Sciatic nerve (tissue), 2 donors: ENCODE measurements around the gene ULK1. TPM values are rescaled to one million over a fixed set of nuclear protein-coding genes. Genes with fewer than 3 reads are reported as not detected.
"Not testable (repeated sequence)": the region's sequence is repeated elsewhere in the genome, so short reads cannot be mapped to it uniquely, and the experiment has no call there.

Source experiments
- ATAC-seq: fragments of 200-7000 bp; cut with Tn5 transposase; one replicate; pipeline ENCODE4 v1.9.1; 2020; ENCODE audit warnings: mild to moderate bottlenecking, moderate library complexity
- DNase-seq: peaks from one replicate; pipeline ENCODE4 v3.0.0-alpha.2; 2020; ENCODE audit warnings: low spot score
- intact Hi-C: fragments of 100-400 bp; cut with DNase I; formaldehyde crosslinking; loops from one replicate; pipeline ENCODE4 v1.14.2; 2022
- total RNA-seq: library from RNA; stranded (reverse); fragmentation: NEBNext Ultra II Directional; extraction: Animal tissue kit (Norgen Biotek cat#: 25700); gene quantifications from one replicate; pipeline ENCODE4 v1.2.1, GENCODE V29; 2021
- donor health status: DM: no; HTN: no; CAD: no.
- donor health status: DM: no; HTN: no; CAD: no.

The ULK1 gene
- total RNA-seq, 1 donor from 2014 or later, result 40.6 TPM

DNA sequence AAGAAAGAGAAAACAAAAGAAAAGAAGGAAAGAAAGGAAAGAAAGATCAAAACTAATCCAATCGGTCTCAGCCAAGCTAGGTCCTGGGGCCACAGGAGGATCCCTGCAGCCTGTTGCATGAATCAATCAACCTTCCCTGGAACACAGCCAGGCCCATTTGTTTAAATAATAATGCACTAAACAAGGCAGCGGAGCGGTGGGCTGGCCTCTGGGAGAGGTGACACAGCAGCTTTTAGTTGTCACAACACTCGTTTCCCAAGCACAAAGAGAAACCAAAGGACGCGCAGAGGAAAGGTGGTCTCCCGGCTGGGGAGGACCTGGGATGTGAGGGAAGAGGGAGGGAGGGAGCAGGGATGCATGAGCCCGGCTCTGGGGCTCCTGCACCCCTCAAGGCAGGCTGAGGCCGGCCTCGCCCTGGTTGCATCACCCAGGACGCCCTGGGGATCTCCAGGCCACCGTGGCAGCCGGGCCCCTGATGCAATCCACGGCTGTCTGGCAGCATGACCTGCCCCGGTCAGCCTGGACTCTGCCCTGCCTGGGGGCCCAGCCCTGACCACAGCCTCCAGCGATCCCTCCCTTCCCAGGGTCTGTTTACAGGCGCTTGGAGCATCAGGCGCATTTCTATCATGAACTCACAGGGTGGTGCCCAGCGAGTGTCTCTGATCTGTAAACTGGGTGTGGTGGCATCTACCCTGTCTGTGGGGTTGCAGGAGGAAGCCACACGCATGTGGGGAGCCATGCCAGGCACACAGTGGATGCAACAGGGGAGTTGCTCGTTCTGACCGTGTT, 33.8 kb upstream of the ULK1 start:
- peak; percentile 82 for ATAC-seq
- intact Hi-C loops, result no loop called here
- DNase-seq, result peak; percentile 53

GRCh38 chr12:131861261-131862083, 33.0 kb upstream of the ULK1 start:
- intact Hi-C loops, result no loop called here
- DNase-seq, result no peak
- ATAC-seq, result no peak

- ATAC-seq (no peak), DNase-seq (no peak)
- intact Hi-C loops, result no loop called here
These were observed 32.4 kb upstream of the ULK1 start for GRCh38 chr12:131862084-131862441.

GRCh38 chr12:131862600-131862993, 31.8 kb upstream of the ULK1 start:
- DNase-seq, result no peak
- intact Hi-C loops, result no loop called here
- ATAC-seq, result no peak

- DNase-seq, result no peak
- peak; percentile 27 for ATAC-seq
These were observed 31.3 kb upstream of the ULK1 start for GRCh38 chr12:131862994-131863710.

DNA sequence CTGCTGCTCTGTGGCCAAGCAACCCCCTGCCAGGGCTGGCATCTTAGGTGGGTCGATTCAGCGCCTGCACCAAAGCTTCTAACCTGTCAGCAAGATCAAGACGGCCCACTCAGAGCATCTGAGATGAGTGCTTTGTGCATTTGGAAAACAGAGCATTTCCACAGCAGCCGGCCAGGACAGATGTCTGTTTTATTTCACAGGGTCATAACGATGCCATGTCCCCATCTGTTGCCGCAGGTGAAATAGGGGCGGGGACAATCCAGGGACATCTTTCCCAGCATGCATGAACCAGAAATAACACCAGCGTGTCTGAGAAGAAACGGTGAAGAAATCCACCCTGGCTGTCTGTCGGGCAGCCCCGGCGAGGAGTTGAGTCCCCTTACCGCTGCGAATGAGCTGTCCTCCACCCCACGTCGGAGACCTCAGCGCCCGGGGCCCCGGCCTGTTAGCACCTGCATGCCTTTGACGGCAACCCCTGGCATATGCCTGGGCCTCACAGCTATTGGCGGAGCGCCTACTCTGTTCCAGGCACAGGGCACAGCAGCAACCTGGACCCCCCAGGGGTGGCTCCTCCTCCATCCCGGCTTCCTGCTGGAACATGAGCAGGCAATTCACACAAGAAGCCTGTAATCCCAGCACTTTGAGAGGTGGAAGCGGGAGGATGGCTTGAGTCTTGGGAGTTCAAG, 30.6 kb upstream of the ULK1 start:
- ATAC-seq (no peak), DNase-seq (no peak)
- intact Hi-C loops, result no loop called here

More at GRCh38 chr12:131862994-131863710, 31.3 kb upstream of the ULK1 start:
- intact Hi-C loops, result no loop called here

- ATAC-seq (no peak), DNase-seq (no peak)
- intact Hi-C loops, result no loop called here
These were observed 30.0 kb upstream of the ULK1 start for GRCh38 chr12:131864469-131864868.

GRCh38 chr12:131865180-131865875, 29.1 kb upstream of the ULK1 start:
- ATAC-seq (no peak), DNase-seq (no peak)
- intact Hi-C loops, result no loop called here

DNA sequence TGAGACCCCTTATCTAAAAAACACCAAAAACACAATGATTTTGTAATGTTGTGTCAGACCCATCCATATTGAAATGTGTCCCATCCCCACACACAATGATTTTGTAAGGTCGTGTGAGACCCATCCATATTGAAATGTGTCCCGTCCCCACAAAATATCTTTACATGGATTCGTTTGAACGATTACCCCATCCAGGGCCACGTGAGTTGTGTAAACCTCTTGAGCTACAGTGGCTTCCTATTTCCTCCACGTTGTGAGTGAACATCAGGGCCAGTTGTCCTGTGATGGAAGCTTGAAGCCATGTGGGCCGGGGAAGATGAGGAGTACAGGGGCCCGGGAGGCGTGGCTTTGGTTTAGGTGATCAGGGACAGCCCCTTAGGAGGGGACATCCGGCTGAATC, 27.0 kb upstream of the ULK1 start:
- ATAC-seq (no peak), DNase-seq (no peak)
- intact Hi-C loops, result no loop called here

DNA sequence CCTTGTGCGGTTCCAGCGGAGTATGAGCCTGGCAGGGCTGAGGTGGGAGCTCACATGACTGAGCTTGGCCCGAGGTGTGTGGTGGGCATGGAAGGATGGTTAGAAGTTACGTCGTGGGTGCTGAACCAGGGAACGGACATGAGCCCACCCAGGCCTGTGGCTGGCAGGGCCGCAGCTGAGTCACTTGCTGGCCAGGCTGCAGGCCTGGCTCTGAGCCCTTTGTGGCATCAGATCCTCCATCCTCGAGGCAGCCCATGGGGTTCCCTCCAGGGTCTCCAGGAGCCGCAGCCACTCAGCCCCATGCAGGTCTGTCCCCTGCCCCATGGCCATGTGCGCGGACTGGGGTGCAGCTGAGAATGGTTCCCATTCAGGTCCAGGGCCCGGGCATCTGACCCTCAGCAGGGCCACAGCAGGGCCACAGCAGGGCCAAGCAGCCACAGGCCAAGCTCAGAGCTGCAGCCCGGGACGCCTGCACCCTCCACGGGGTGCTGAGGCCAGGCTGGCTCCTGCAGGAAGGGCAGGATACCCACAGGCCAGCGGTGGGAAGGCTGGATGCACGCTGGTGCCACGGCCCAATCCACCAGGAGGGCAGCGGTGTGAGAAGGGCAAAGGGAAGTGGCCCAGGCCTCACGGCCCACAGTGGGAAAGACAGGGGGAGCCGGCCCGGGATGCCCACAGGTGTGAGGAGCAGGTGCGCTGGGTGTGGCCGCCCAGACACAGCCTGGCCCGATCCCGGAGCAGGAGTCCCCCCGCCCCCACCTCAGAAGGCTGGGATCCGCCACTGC, 26.3 kb upstream of the ULK1 start:
- intact Hi-C loops, result no loop called here
- DNase-seq, result no peak

GRCh38 chr12:131869871-131870418, 24.5 kb upstream of the ULK1 start:
- intact Hi-C loops, result no loop called here
- no peak for DNase-seq
- ATAC-seq, result no peak

More for the DNA sequence above, 26.3 kb upstream of the ULK1 start:
- no peak for ATAC-seq

GRCh38 chr12:131871677-131872076, 22.7 kb upstream of the ULK1 start:
- no peak for ATAC-seq
- no peak for DNase-seq
- intact Hi-C loops, result no loop called here

- intact Hi-C loops, result no loop called here
- DNase-seq (no peak), ATAC-seq (no peak)
These were observed 22.0 kb upstream of the ULK1 start for GRCh38 chr12:131872154-131873051.

GRCh38 chr12:131873293-131873692, 21.1 kb upstream of the ULK1 start:
- no peak for ATAC-seq
- DNase-seq, result no peak
- intact Hi-C loops, result no loop called here

DNA sequence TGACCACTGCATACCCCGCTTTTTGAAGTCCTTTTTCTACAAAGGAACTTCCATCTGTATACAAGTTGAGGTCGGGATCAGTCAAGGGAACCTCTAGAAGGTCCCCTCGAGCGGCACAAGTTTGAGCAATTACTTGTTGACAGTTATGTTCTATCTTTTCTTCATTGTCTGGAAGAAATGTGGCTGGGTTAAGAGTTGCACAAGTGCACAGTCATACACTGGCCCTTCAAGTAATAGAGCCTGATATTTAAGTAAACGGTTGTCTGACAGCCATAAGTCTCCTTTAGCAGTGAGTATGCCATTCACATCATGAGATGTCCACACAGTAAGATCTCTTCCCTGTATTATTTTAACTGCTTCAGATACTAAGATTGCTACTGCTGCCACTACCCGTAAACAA, 19.4 kb upstream of the ULK1 start:
- DNase-seq, ATAC-seq, intact Hi-C loops: not testable (repeated sequence)

- DNase-seq, intact Hi-C loops, ATAC-seq: not testable (repeated sequence)
These were observed 17.2 kb upstream of the ULK1 start for GRCh38 chr12:131877216-131877615.
